PFSK-1 (cell line): ENCODE results near the gene GTF2F2.

Experiments used
- REST ChIP-seq, 2 experiments: IDR thresholded peaks; 2 replicates each; pipeline versions ENCODE4 v1.6.1 to v1.8.0; 2011 to 2012; ENCODE audit warnings: low read depth in 2 of 2, low read length in 2 of 2, control low read depth in 1 of 2, inconsistent platforms in 1 of 2, mild to moderate bottlenecking in 1 of 2, moderate library complexity in 1 of 2; ENCODE audit not compliant: insufficient read depth in 1 of 2
- SIN3A ChIP-seq: IDR thresholded peaks from 2 replicates; pipeline ENCODE4 v1.6.1; 2012; ENCODE audit warnings: mild to moderate bottlenecking, low read length, moderate library complexity, borderline replicate concordance; ENCODE audit not compliant: insufficient read depth
- TAF1 ChIP-seq: IDR thresholded peaks from 2 replicates; pipeline ENCODE4 v1.6.1; 2012; ENCODE audit warnings: low read length, control low read depth, borderline replicate concordance; ENCODE audit not compliant: insufficient read depth

GRCh38 chr13:45232591-45232990 is 112.3 kb downstream of the GTF2F2 start:
- TF ChIP-seq REST (IDR thresholded peaks at IDR 0.05; ENCODE audit: insufficient read depth in 1 of 2, low read depth in 2 of 2, low read length in 2 of 2) (no peak), SIN3A (no peak), TAF1 (no peak)
